ENCODE measurements around the gene HACD3. TPM values are rescaled to one million over a fixed set of nuclear protein-coding genes. Genes with fewer than 3 reads are reported as not detected.

Gene HACD3
- total and polyA plus RNA-seq, 9 of the 15 experiments (the other 6 are each of a cell fraction or from before 2014, with no cell fraction given), result 48.1 to 117 (median 72.8) TPM

- no peak overlapping the region for H3K27ac ChIP-seq (ENCODE audit: extremely low read depth, low read depth, low read length)
- no TSS peak for BruUV-seq (replicated peaks)
- H3K27me3 ChIP-seq (ENCODE audit: control insufficient read depth in 2 of 2, insufficient read depth in 2 of 2, low read length in 2 of 2), result no peaks in the 10 kb centered on the region
- WGBS (ENCODE audit: insufficient coverage, low coverage, missing lambda C conversion rate), result 89% methylated on average over 3 of the region's 3 CpGs
- no peak overlapping the region for H3K4me2 ChIP-seq (ENCODE audit: insufficient read depth, low read length)
- DNase-seq (ENCODE audit: extremely low read depth in 1 of 4, low spot score in 3 of 4) (no peak), ATAC-seq (no peak), FAIRE-seq (no peak)
- CTCF ChIA-PET (ENCODE audit: low intra/inter-chr PET ratio), result no interaction called here
- peaks cover 4 to 25% of the 10 kb centered on the region in 2 experiments; a peak in 3 of 5 replicates for H3K4me1 ChIP-seq (replicated peaks in 1 of 2; ENCODE audit: control insufficient read depth in 2 of 2, insufficient read depth in 2 of 2, low read length in 2 of 2)
- intact Hi-C loops (cut with micrococcal nuclease) (no loop called here), in situ Hi-C loops (cut with MboI) (no loop called here)
- no peak overlapping the region for H2AFZ ChIP-seq (ENCODE audit: low read depth, low read length)
- no peaks in the 10 kb centered on the region for H3K9me1 ChIP-seq (ENCODE audit: control insufficient read depth, insufficient read depth, low read length)
- peaks cover 17% of the 10 kb centered on the region for H4K20me1 ChIP-seq (replicated peaks; ENCODE audit: control insufficient read depth, insufficient read depth, low read length)
- peaks cover 58% of the 10 kb centered on the region for H3K36me3 ChIP-seq (ENCODE audit: control insufficient read depth, insufficient read depth, low read length)
- POLR2A ChIA-PET, result no interaction called here
- no peaks in the 10 kb centered on the region for H3K9me3 ChIP-seq (replicated peaks; ENCODE audit: control insufficient read depth, insufficient read depth, low read depth, low read length)
- H3K9ac ChIP-seq (ENCODE audit: insufficient read depth in 1 of 2, low read depth in 2 of 2, low read length in 2 of 2), result no peak overlapping the region
- no peak overlapping the region for H3K4me3 ChIP-seq
- peaks cover 47% of the 10 kb centered on the region for H3K79me2 ChIP-seq (ENCODE audit: control insufficient read depth, insufficient read depth, low read length)
- TF ChIP-seq ZNF282 (CRISPR knock-in tag; IDR thresholded peaks at IDR 0.05) (no peak), TSHZ1 (CRISPR knock-in tag; IDR thresholded peaks at IDR 0.05) (no peak), CBFB (CRISPR knock-in tag; IDR thresholded peaks at IDR 0.05) (no peak), RERE (CRISPR knock-in tag; IDR thresholded peaks at IDR 0.05; ENCODE audit: borderline replicate concordance) (no peak), TAF15 (IDR thresholded peaks at IDR 0.05; ENCODE audit: low read depth, low read length) (no peak), RBM22 (IDR thresholded peaks at IDR 0.05; ENCODE audit: low read depth, low read length, poor library complexity, severe bottlenecking) (no peak), CBX5 (IDR thresholded peaks at IDR 0.05; ENCODE audit: borderline replicate concordance, low read depth) (no peak), GTF2F1 (IDR thresholded peaks at IDR 0.05; ENCODE audit: low read depth, low read length) (no peak), ZNF263 (CRISPR knock-in tag; IDR thresholded peaks at IDR 0.05; ENCODE audit: borderline replicate concordance) (no peak), ZNF408 (CRISPR knock-in tag; IDR thresholded peaks at IDR 0.05; ENCODE audit: low read depth) (no peak), OTX1 (CRISPR knock-in tag; IDR thresholded peaks at IDR 0.05) (no peak)
- TF ChIP-seq, protein P1, sequence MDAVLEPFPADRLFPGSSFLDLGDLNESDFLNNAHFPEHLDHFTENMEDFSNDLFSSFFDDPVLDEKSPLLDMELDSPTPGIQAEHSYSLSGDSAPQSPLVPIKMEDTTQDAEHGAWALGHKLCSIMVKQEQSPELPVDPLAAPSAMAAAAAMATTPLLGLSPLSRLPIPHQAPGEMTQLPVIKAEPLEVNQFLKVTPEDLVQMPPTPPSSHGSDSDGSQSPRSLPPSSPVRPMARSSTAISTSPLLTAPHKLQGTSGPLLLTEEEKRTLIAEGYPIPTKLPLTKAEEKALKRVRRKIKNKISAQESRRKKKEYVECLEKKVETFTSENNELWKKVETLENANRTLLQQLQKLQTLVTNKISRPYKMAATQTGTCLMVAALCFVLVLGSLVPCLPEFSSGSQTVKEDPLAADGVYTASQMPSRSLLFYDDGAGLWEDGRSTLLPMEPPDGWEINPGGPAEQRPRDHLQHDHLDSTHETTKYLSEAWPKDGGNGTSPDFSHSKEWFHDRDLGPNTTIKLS (IDR thresholded peaks at IDR 0.05; ENCODE audit: borderline replicate concordance, low read depth), result no peak
These were observed 23.4 kb downstream of the HACD3 start for GRCh38 chr15:65553691-65554090.

All from K562 (cell line).